ENCODE results near the gene ANAPC16. TPM values are rescaled to one million over a fixed set of nuclear protein-coding genes. Genes with fewer than 3 reads are reported as not detected.
A peak's percentile ranks its signal among the peaks of the same experiment; 100 is the strongest.

Gene ANAPC16
- total RNA-seq, 2 donors from 2014 or later: 44.0 to 46.7 TPM

DNA sequence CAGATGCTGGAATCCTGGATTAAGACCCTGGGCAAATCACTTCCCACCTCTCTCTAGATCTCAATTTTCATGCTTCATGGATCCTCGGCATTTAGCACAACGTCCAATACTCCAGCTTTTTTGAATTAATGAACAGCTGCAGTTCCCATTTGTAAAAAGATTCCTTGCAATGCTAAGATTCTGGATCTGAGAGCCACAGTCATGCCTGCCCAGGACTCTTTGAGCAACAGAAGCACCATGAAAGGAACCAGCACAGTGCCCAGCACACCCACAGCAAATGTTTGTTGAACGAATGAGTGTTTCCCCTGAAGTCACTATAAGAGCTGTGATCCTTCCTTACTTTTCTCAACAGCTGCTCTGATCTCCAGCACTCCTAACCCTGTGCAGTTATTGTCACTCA is 37.2 kb downstream of the ANAPC16 start:
- TF ChIP-seq, protein P1, sequence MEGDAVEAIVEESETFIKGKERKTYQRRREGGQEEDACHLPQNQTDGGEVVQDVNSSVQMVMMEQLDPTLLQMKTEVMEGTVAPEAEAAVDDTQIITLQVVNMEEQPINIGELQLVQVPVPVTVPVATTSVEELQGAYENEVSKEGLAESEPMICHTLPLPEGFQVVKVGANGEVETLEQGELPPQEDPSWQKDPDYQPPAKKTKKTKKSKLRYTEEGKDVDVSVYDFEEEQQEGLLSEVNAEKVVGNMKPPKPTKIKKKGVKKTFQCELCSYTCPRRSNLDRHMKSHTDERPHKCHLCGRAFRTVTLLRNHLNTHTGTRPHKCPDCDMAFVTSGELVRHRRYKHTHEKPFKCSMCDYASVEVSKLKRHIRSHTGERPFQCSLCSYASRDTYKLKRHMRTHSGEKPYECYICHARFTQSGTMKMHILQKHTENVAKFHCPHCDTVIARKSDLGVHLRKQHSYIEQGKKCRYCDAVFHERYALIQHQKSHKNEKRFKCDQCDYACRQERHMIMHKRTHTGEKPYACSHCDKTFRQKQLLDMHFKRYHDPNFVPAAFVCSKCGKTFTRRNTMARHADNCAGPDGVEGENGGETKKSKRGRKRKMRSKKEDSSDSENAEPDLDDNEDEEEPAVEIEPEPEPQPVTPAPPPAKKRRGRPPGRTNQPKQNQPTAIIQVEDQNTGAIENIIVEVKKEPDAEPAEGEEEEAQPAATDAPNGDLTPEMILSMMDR (IDR thresholded peaks at IDR 0.05): no peak
- DNase-seq (ENCODE audit: low spot score) (no peak), ATAC-seq (ENCODE audit: insufficient number of reproducible peaks, low FRiP score, low read depth) (no peak)
- no peaks in the 10 kb centered on the region for H3K27me3 ChIP-seq (replicated peaks; ENCODE audit: insufficient read depth)
- no peak overlapping the region for H3K4me3 ChIP-seq
- H3K36me3 ChIP-seq: no peaks in the 10 kb centered on the region
- peak overlapping the region; percentile 90 to 94 for H3K27ac ChIP-seq
- peaks cover 64 to 91% of the 10 kb centered on the region in 2 donors for H3K4me1 ChIP-seq (ENCODE audit: control insufficient read depth in 1 of 2, low read depth in 2 of 2)
- H3K9me3 ChIP-seq: no peaks in the 10 kb centered on the region

DNA sequence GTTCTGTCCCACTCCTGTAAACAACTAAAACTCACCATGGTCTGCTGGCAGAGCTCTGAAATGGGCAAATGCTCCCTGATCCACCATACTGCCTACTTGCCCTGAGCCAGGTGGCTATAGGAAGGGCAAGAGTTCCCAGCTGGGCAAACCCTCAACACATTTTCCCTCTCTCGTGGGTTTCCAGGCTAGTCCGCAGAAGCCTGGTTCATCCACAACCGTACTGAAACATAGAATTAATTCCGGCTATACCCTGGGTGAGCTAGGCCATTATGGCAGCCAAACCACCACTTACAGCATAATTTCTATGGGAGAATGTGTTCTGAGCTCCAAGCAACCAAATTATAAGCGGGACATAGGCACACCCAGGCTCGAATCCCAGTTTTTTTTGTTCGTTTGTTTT is 37.8 kb downstream of the ANAPC16 start:
- H3K4me3 ChIP-seq: no peak overlapping the region
- DNase-seq (ENCODE audit: low spot score) (no peak), ATAC-seq (ENCODE audit: insufficient number of reproducible peaks, low FRiP score, low read depth) (no peak)
- H3K9me3 ChIP-seq: no peaks in the 10 kb centered on the region
- H3K36me3 ChIP-seq: no peaks in the 10 kb centered on the region
- peak overlapping the region; percentile 90 to 94 for H3K27ac ChIP-seq
- no peaks in the 10 kb centered on the region for H3K27me3 ChIP-seq (replicated peaks; ENCODE audit: insufficient read depth)
- peaks cover 64 to 86% of the 10 kb centered on the region in 2 donors for H3K4me1 ChIP-seq (ENCODE audit: control insufficient read depth in 1 of 2, low read depth in 2 of 2)
- TF ChIP-seq, protein P1 (IDR thresholded peaks at IDR 0.05): no peak

DNA sequence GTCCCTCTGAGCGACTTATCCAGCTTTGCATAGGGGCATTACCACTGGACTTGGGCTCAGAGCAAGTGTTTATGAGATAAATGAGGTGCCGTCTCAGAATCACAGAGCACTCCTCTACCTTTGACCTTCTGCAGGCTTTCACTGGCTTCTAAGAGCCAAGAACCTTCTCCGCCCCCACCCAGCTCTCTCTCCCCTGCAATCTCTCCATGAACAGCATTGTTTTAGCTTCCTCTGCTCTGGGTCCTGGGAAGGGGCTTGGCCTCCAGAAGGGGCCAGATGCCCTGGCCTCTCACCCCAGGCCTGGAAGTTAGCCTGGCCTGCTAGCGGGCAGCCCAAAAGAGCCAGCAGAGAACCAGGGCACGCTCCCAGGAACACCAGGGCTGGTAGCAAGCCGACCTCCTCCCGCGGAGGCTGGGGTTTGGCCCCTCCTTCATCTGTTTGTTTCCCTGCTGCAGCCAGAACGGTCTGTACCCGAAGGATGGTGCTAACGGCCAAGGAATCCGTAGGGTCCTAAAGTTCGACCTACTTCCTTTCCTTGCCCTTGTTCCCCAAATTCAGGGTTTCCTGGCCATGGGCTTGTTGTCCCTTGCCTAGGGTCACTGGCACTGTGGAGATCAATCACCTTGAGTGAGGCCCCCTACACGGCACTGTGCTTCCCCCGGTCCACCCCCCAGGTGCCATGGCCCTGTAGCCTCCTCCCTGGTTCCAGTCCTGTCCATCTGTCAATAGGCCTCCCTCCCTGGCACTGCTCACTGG is 39.2 kb downstream of the ANAPC16 start:
- Histone ChIP-seq H3K4me3 (peak overlapping the region; percentile 4), H3K27ac (peak overlapping the region; percentile 90 to 94), H3K27me3 (replicated peaks; ENCODE audit: insufficient read depth) (no peaks in the 10 kb centered on the region), H3K36me3 (no peaks in the 10 kb centered on the region), H3K9me3 (no peaks in the 10 kb centered on the region), H3K4me1 (ENCODE audit: control insufficient read depth in 1 of 2, low read depth in 2 of 2) (peaks cover 63 to 86% of the 10 kb centered on the region in 2 donors)
- ATAC-seq (ENCODE audit: insufficient number of reproducible peaks, low FRiP score, low read depth) (peak; percentile 76), DNase-seq (ENCODE audit: low spot score) (peak; percentile 66)
- TF ChIP-seq, protein P1 (IDR thresholded peaks at IDR 0.05): no peak

DNA sequence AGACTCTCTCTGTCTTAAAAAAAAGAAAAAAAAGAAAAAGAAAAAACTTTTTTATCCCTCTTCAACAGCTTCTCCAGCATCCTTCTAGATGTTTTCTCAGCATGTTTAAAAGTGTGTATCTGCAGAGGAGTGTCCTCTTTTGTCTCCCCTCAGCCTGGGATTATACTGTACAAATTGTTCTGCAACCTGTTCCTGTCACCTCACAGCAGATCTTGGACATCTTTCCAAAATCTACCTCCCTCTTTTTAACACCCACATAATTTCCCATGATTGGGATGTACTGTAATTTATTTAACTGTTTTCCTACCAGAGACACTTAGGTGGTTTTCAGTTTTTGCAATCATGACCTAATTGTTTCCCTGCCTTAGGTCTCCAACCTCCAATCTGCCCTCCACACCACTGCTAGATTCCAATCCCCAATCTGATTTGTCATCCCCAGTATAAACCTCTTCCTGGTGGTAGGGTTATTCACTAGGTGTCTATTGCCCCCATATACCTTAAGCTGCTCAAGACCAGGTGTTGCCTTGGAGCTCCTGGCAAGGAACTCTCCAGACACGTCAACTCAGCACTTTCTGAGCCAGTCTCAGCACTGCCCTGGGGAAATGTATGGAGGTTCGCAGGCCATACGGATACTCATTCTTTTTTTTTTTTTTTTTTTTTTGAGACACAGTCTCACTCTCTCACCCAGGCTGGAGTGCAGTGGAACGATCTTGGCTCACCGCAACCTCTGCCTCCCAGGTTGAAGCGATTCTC is 40.3 kb downstream of the ANAPC16 start:
- Histone ChIP-seq H3K36me3 (no peaks in the 10 kb centered on the region), H3K4me1 (ENCODE audit: control insufficient read depth in 1 of 2, low read depth in 2 of 2) (peaks cover 60 to 86% of the 10 kb centered on the region in 2 donors), H3K27me3 (replicated peaks; ENCODE audit: insufficient read depth) (no peaks in the 10 kb centered on the region), H3K9me3 (no peaks in the 10 kb centered on the region), H3K27ac (peak overlapping the region; percentile 90 to 94), H3K4me3 (no peak overlapping the region)
- DNase-seq (ENCODE audit: low spot score) (no peak), ATAC-seq (ENCODE audit: insufficient number of reproducible peaks, low FRiP score, low read depth) (no peak)
- TF ChIP-seq, protein P1 (IDR thresholded peaks at IDR 0.05): no peak

Data from thoracic aorta (tissue), 2 donors.